GM12878 (cell line): ENCODE results near the gene CCDC88C.

ENCODE experiments used
- ATF7 ChIP-seq: fragments of 450-650 bp; IDR thresholded peaks from 2 replicates; pipeline ENCODE4 v1.6.1; 2016; ENCODE audit warnings: low read depth, mild to moderate bottlenecking
- CBFB ChIP-seq: IDR thresholded peaks from 2 replicates; pipeline ENCODE4 v1.6.1; 2016; ENCODE audit warnings: antibody characterized with exemption, low read depth
- CBX3 ChIP-seq: fragments of 200-600 bp; sonication (generic); IDR thresholded peaks from 2 replicates; pipeline ENCODE4 v1.6.1; 2016; ENCODE audit warnings: low read depth, borderline replicate concordance
- EZH2 ChIP-seq: IDR thresholded peaks from 2 replicates; pipeline ENCODE4 v1.6.1; 2012; ENCODE audit warnings: low read depth, mild to moderate bottlenecking, control low read depth, inconsistent platforms, low read length, borderline replicate concordance; ENCODE audit not compliant: control insufficient read depth
- RB1 ChIP-seq: fragments of 450-650 bp; formaldehyde crosslinking; IDR thresholded peaks from 2 replicates; pipeline ENCODE4 v1.6.1; 2017; ENCODE audit warnings: mild to moderate bottlenecking, borderline replicate concordance
- TF ChIP-seq, protein P1 (sequence below), 3 experiments: IDR thresholded peaks in 2 of 3; conservative IDR thresholded peaks in 1 of 3; 2 replicates each; pipeline ENCODE4 v1.5.1; 2011; ENCODE audit warnings: low read depth in 3 of 3, low read length in 3 of 3, mild to moderate bottlenecking in 3 of 3, control low read depth in 2 of 3, moderate library complexity in 2 of 3, inconsistent platforms in 1 of 3, mixed read lengths in 1 of 3; ENCODE audit not compliant: control insufficient read depth in 2 of 3, insufficient read depth in 1 of 3; ENCODE audit errors: extremely low read depth in 1 of 3

DNA sequence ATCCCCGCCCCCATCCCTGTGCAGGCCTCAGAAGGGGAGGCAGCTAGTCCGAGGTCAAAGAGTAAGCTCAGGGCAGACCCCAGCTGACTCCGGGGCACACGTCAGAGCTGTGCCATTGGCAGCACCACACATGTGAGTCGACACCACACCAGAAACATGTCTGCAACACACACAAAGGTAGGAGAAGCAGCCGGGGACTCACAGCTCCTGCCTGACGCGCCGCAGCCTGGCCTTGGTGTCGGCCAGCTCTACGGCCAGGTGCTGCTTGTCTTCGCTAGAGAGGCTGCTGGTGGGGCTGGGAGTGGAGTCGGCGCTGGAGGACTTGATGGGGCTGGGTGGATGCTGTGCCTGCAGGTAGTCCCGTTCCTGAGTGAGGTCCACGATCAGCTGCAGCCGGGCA is 78.5 kb downstream of the CCDC88C start:
- TF ChIP-seq CBX3, result no peak
- no peak for TF ChIP-seq EZH2
- no peak for TF ChIP-seq ATF7
- TF ChIP-seq, protein P1, sequence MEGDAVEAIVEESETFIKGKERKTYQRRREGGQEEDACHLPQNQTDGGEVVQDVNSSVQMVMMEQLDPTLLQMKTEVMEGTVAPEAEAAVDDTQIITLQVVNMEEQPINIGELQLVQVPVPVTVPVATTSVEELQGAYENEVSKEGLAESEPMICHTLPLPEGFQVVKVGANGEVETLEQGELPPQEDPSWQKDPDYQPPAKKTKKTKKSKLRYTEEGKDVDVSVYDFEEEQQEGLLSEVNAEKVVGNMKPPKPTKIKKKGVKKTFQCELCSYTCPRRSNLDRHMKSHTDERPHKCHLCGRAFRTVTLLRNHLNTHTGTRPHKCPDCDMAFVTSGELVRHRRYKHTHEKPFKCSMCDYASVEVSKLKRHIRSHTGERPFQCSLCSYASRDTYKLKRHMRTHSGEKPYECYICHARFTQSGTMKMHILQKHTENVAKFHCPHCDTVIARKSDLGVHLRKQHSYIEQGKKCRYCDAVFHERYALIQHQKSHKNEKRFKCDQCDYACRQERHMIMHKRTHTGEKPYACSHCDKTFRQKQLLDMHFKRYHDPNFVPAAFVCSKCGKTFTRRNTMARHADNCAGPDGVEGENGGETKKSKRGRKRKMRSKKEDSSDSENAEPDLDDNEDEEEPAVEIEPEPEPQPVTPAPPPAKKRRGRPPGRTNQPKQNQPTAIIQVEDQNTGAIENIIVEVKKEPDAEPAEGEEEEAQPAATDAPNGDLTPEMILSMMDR (IDR thresholded peaks at IDR 0.05 in 2 of 3, conservative IDR thresholded peaks at IDR 0.05 in 1 of 3; ENCODE audit: control insufficient read depth in 2 of 3, extremely low read depth in 1 of 3, insufficient read depth in 1 of 3, low read depth in 3 of 3, low read length in 3 of 3), result no peak
- TF ChIP-seq RB1, result no peak
- TF ChIP-seq CBFB, result no peak
